ENCODE data around the gene CDK5RAP2.

DNA sequence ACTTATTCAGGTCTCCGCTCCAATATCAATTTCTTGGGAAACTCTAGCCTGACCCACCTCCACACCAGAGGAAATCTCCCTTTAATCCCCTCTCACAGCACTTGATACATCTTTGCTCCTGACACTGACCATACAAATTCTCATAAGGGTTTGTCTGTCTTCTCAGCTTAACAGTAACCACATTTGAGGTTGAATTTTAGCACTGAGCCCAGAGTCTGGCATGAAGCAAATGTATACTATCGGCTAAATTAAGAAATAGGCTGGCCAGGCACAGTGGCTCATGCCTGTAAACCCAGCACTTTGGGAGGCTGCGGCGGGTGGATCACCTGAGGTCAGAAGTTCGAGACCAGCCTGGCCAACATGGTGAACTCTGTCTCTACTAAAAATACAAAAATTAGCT lies 9.7 kb downstream of the CDK5RAP2 start:
- TF ChIP-seq, protein P1, sequence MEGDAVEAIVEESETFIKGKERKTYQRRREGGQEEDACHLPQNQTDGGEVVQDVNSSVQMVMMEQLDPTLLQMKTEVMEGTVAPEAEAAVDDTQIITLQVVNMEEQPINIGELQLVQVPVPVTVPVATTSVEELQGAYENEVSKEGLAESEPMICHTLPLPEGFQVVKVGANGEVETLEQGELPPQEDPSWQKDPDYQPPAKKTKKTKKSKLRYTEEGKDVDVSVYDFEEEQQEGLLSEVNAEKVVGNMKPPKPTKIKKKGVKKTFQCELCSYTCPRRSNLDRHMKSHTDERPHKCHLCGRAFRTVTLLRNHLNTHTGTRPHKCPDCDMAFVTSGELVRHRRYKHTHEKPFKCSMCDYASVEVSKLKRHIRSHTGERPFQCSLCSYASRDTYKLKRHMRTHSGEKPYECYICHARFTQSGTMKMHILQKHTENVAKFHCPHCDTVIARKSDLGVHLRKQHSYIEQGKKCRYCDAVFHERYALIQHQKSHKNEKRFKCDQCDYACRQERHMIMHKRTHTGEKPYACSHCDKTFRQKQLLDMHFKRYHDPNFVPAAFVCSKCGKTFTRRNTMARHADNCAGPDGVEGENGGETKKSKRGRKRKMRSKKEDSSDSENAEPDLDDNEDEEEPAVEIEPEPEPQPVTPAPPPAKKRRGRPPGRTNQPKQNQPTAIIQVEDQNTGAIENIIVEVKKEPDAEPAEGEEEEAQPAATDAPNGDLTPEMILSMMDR (optimal IDR thresholded peaks at IDR 0.05 in 1 of 3, IDR thresholded peaks at IDR 0.05 in 1 of 3, conservative IDR thresholded peaks at IDR 0.05 in 1 of 3; ENCODE audit: extremely low read depth in 1 of 3, insufficient read depth in 2 of 3, low read length in 3 of 3): no peak
- no peak for TF ChIP-seq EZH2 (IDR thresholded peaks at IDR 0.05; ENCODE audit: low read length)
